NCI-H2029 treated with DMSO at 0.1 percent for 48 hours (cell line): ENCODE data around the gene NADK.
"Not testable (repeated sequence)": the region's sequence is repeated elsewhere in the genome, so short reads cannot be mapped to it uniquely, and the experiment has no call there.

ENCODE experiments used
- DNase-seq: peaks from one replicate; lab custom pipeline; 2025; lab: John Stamatoyannopoulos, UW

NADK gene

DNA sequence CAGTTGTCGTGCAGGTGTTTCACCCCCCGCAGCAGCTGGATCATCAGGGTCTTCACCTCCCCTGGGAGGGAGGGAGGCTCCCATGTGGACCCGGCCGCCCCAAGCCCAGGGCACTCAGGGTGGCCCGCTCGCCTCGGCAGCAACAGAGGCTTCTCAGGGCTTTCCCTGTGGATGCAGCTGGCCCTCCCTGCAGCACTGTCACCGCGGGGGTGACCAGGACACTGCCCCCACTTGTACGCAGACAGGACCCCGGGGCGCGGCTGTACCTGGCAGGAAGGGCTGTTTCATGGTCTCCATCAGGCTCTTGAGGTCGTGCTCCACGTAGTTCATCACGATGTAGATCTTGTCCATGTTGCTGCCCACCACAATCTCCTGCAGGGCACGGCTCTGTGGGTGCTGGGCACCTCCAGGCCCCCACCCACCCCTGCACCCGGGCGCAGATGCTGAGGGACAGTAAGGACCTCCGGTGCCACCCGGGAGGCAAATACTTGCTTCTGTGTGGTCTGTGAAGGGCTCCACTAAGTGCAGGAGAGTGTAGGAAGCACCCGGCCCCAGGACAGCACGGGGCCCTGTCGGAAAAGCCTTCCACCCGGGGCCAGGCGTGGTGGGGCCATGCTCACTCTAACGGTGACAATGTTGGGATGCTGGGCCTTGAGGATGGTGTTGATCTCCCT lies 73.8 kb downstream of the NADK start:
- not testable (repeated sequence) for DNase-seq

DNA sequence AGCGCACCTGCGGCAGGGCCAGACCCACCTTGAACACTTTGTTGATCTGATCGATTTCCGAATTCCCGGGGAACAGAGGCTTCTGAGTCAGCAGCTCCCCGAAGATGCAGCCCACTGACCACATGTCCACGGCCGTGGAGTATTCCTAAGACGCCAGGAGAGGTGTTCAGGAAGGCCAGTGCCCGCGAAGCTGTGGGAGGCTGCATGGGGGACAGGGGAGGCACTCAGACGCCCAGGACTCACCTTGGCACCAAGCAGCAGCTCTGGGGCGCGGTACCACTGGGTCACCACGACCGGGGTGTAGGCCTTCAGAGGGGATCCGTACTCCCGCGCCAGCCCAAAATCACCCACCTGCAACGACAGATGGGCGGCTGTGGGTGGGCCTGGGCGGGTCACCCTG lies 74.5 kb downstream of the NADK start:
- no peak for DNase-seq

- not testable (repeated sequence) for DNase-seq
These were observed 75.8 kb downstream of the NADK start for GRCh38 chr1:1702506-1702905.
